ENCODE measurements around the gene ARL8B.

DNA sequence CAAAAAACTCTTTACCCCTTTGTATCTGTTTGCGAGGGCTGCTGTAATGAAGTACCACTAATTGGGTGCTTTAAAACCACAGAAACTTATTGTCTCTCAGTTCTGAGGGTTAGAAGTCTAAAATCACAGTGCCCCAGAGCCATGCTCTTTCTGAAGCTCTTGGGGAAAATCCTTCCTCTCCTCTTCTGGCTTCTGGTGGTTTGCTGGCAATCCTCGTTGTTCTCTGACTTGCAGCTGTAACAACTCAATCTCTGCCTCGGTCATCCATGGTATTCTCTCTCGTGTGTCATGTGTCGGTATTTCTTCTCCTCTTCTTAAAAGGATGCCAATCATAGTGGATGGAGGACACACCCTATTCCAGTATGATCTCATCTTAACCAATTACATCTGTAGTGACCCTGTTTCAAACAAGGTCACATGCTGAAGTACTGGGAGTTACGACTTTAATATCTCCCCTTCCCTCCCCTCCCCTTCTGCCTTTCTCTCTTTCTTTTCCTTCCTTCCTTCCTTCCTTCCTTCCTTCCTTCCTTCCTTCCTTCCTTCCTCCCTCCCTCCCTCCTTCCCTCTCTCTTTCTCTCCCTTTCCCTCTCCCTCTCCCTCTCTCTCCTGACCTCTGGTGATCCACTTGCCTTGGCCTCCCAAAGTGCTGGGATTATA lies 6.5 kb upstream of the ARL8B start:
- no peak for TF ChIP-seq EZH2 (IDR thresholded peaks at IDR 0.05; ENCODE audit: low read length)
- TF ChIP-seq, protein P1, sequence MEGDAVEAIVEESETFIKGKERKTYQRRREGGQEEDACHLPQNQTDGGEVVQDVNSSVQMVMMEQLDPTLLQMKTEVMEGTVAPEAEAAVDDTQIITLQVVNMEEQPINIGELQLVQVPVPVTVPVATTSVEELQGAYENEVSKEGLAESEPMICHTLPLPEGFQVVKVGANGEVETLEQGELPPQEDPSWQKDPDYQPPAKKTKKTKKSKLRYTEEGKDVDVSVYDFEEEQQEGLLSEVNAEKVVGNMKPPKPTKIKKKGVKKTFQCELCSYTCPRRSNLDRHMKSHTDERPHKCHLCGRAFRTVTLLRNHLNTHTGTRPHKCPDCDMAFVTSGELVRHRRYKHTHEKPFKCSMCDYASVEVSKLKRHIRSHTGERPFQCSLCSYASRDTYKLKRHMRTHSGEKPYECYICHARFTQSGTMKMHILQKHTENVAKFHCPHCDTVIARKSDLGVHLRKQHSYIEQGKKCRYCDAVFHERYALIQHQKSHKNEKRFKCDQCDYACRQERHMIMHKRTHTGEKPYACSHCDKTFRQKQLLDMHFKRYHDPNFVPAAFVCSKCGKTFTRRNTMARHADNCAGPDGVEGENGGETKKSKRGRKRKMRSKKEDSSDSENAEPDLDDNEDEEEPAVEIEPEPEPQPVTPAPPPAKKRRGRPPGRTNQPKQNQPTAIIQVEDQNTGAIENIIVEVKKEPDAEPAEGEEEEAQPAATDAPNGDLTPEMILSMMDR (optimal IDR thresholded peaks at IDR 0.05 in 1 of 3, IDR thresholded peaks at IDR 0.05 in 1 of 3, conservative IDR thresholded peaks at IDR 0.05 in 1 of 3; ENCODE audit: extremely low read depth in 1 of 3, insufficient read depth in 2 of 3, low read length in 3 of 3): no peak

Measured in keratinocyte (primary cell).